ENCODE results near the gene QRICH2.
"Not testable (repeated sequence)": the region's sequence is repeated elsewhere in the genome, so short reads cannot be mapped to it uniquely, and the experiment has no call there.

Gene QRICH2

GRCh38 chr17:76235883-76236282 is 72.2 kb downstream of the QRICH2 start:
- H3K4me3 ChIP-seq (ENCODE audit: low read depth, low read length): no peak overlapping the region
- H3K36me3 ChIP-seq: no peaks in the 10 kb centered on the region
- TF ChIP-seq CTCF (IDR thresholded peaks at IDR 0.05; ENCODE audit: low read depth, low read length): no peak
- H3K27me3 ChIP-seq: peaks cover 12% of the 10 kb centered on the region
- DNase-seq: no peak
- peaks cover 2% of the 10 kb centered on the region; the same call in 1 of the 2 replicates for H3K9me3 ChIP-seq
- H3K4me1 ChIP-seq: peaks cover 2% of the 10 kb centered on the region

GRCh38 chr17:76234354-76234679 is 73.8 kb downstream of the QRICH2 start:
- no peak for TF ChIP-seq CTCF (IDR thresholded peaks at IDR 0.05; ENCODE audit: low read depth, low read length)
- Histone ChIP-seq H3K4me3 (ENCODE audit: low read depth, low read length) (no peak overlapping the region), H3K36me3 (no peaks in the 10 kb centered on the region), H3K27me3 (peaks cover 2% of the 10 kb centered on the region; the same call in 1 of the 2 replicates), H3K4me1 (no peaks in the 10 kb centered on the region), H3K9me3 (no peaks in the 10 kb centered on the region)
- no peak for DNase-seq

GRCh38 chr17:76233588-76234353 is 74.3 kb downstream of the QRICH2 start:
- Histone ChIP-seq H3K4me1 (no peaks in the 10 kb centered on the region), H3K9me3 (no peaks in the 10 kb centered on the region), H3K4me3 (ENCODE audit: low read depth, low read length) (no peak overlapping the region), H3K27me3 (peaks cover 2% of the 10 kb centered on the region; the same call in 1 of the 2 replicates), H3K36me3 (no peaks in the 10 kb centered on the region)
- no peak for DNase-seq
- no peak for TF ChIP-seq CTCF (IDR thresholded peaks at IDR 0.05; ENCODE audit: low read depth, low read length)

GRCh38 chr17:76232342-76232741 is 75.7 kb downstream of the QRICH2 start:
- no peaks in the 10 kb centered on the region for H3K4me1 ChIP-seq
- no peaks in the 10 kb centered on the region for H3K36me3 ChIP-seq
- H3K4me3 ChIP-seq (ENCODE audit: low read depth, low read length): no peak overlapping the region
- no peaks in the 10 kb centered on the region for H3K9me3 ChIP-seq
- no peaks in the 10 kb centered on the region for H3K27me3 ChIP-seq
- DNase-seq: no peak
- no peak for TF ChIP-seq CTCF (IDR thresholded peaks at IDR 0.05; ENCODE audit: low read depth, low read length)

- not testable (repeated sequence) for DNase-seq, H3K4me1 ChIP-seq
Observed at GRCh38 chr17:76226749-76227148, 81.3 kb downstream of the QRICH2 start.

GRCh38 chr17:76225373-76226086 is 82.5 kb downstream of the QRICH2 start:
- H3K9me3 ChIP-seq; DNase-seq; H3K36me3 ChIP-seq; H3K4me3 ChIP-seq (ENCODE audit: low read depth, low read length); H3K4me1 ChIP-seq; H3K27me3 ChIP-seq: not testable (repeated sequence)

More at GRCh38 chr17:76226749-76227148, 81.3 kb downstream of the QRICH2 start:
- H3K36me3 ChIP-seq; H3K27me3 ChIP-seq; H3K9me3 ChIP-seq; H3K4me3 ChIP-seq (ENCODE audit: low read depth, low read length): not testable (repeated sequence)
